Tracheal epithelial cell (primary cell): ENCODE results near the gene DACT2. TPM values are rescaled to one million over a fixed set of nuclear protein-coding genes. Genes with fewer than 3 reads are reported as not detected.

Experiments used
- total RNA-seq: library from RNA; depleted of rRNA; stranded (reverse); fragments of >200 nt; gene quantifications from 2 replicates; pipeline ENCODE4 v1.2.1, GENCODE V29; 2014

DACT2 gene
- 0.72 and 1.7 TPM in 2 replicates for total RNA-seq

GRCh38 chr6:168319279-168320111 is at the start of gene DACT2:
Gene DACT2 (minus strand): TSS chr6:168319777. CDS start chr6:168319633, 144 bp downstream.

Other genes with a start within 250 kb of the DACT2 start
- gene FRMD1, start 240.6 kb downstream of the DACT2 start, total RNA-seq = not detected in 2 replicates
- 1.1 TPM in 1 of 2 replicates, not detected in the other for gene SMOC2, start 121.4 kb upstream of the DACT2 start, total RNA-seq